Measurements from ENCODE around the gene SLC34A3. TPM values are rescaled to one million over a fixed set of nuclear protein-coding genes. Genes with fewer than 3 reads are reported as not detected.
A peak's percentile ranks its signal among the peaks of the same experiment; 100 is the strongest.
"Not testable (repeated sequence)": the region's sequence is repeated elsewhere in the genome, so short reads cannot be mapped to it uniquely, and the experiment has no call there.

Gene SLC34A3
- total RNA-seq, 1 experiment from 2014 or later: 0.13 TPM

- Mint-ChIP-seq H3K27me3 (ENCODE audit: low read depth) (no peaks in the 10 kb centered on the region; the same call in 1 of the 2 replicates), H3K4me1 (peaks cover 36% of the 10 kb centered on the region), H3K9me3 (no peaks in the 10 kb centered on the region), H3K27ac (peak overlapping the region; percentile 74), H3K36me3 (peaks cover 20% of the 10 kb centered on the region), H3K4me3 (peak overlapping the region; percentile 81)
- TF ChIP-seq ATF6 (CRISPR knock-in tag; IDR thresholded peaks at IDR 0.05) (no peak), ZNF281 (CRISPR knock-in tag; IDR thresholded peaks at IDR 0.05) (no peak), HMGA2 (CRISPR knock-in tag; IDR thresholded peaks at IDR 0.05) (no peak), ZNF416 (CRISPR knock-in tag; IDR thresholded peaks at IDR 0.05) (no peak), ZNF232 (CRISPR knock-in tag; IDR thresholded peaks at IDR 0.05) (no peak), ESRRA (CRISPR knock-in tag; IDR thresholded peaks at IDR 0.05; ENCODE audit: borderline replicate concordance) (no peak), SP1 (CRISPR knock-in tag; conservative IDR thresholded peaks at IDR 0.05) (no peak), GABPB1 (CRISPR knock-in tag; IDR thresholded peaks at IDR 0.05) (no peak), MYBL2 (CRISPR knock-in tag; IDR thresholded peaks at IDR 0.05) (no peak), ETV6 (CRISPR knock-in tag; IDR thresholded peaks at IDR 0.05) (no peak)
- TF ChIP-seq, protein P1, sequence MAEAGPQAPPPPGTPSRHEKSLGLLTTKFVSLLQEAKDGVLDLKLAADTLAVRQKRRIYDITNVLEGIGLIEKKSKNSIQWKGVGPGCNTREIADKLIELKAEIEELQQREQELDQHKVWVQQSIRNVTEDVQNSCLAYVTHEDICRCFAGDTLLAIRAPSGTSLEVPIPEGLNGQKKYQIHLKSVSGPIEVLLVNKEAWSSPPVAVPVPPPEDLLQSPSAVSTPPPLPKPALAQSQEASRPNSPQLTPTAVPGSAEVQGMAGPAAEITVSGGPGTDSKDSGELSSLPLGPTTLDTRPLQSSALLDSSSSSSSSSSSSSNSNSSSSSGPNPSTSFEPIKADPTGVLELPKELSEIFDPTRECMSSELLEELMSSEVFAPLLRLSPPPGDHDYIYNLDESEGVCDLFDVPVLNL (CRISPR knock-in tag; IDR thresholded peaks at IDR 0.05; ENCODE audit: borderline replicate concordance, low read depth): no peak
- CTCF ChIA-PET: no interaction called here
- DNase-seq (ENCODE audit: low spot score) (no peak), ATAC-seq (no peak)
- POLR2A ChIA-PET: interaction anchor here (1.0 to 1.2 kb wide), 3 partner anchors 12 to 156 kb away, joined by 3 read pairs; partner anchors contain the start of gene MAN1B1
Measured at GRCh38 chr9:137242269-137243203, 11.8 kb downstream of the SLC34A3 start.

- not testable (repeated sequence) for H3K27me3 Mint-ChIP-seq (ENCODE audit: low read depth); ATAC-seq; H3K9me3 Mint-ChIP-seq; DNase-seq (ENCODE audit: low spot score); H3K27ac Mint-ChIP-seq
- H3K4me3 Mint-ChIP-seq: peak overlapping the region; percentile 81
- ChIA-PET CTCF (interaction anchor here (2.1 kb wide), 1 partner anchor 8 kb away, joined by 7 read pairs; no protein-coding TSS in a partner anchor), POLR2A (interaction anchor here (1.2 kb wide), 1 partner anchor 11 kb away, joined by 3 read pairs; no protein-coding TSS in a partner anchor)
- peaks cover 35% of the 10 kb centered on the region for H3K4me1 Mint-ChIP-seq
- H3K36me3 Mint-ChIP-seq: peaks cover 20% of the 10 kb centered on the region
Measured at GRCh38 chr9:137243266-137243625, 12.5 kb downstream of the SLC34A3 start.

- DNase-seq (ENCODE audit: low spot score) (no peak), ATAC-seq (no peak)
- Mint-ChIP-seq H3K4me3 (peak overlapping the region; percentile 81), H3K27ac (peak overlapping the region; percentile 70), H3K4me1 (peaks cover 31% of the 10 kb centered on the region), H3K9me3 (no peaks in the 10 kb centered on the region), H3K27me3 (ENCODE audit: low read depth) (peaks cover 4% of the 10 kb centered on the region), H3K36me3 (peaks cover 20% of the 10 kb centered on the region)
- ChIA-PET CTCF (interaction anchor here (0.6 to 2.3 kb wide), 15 partner anchors 9 to 214 kb away, joined by 3 to 12 read pairs (median 4); partner anchors contain the start of genes NELFB, RNF224, SAPCD2 and TOR4A), POLR2A (interaction anchor here (0.5 to 2.1 kb wide), 3 partner anchors 10 to 43 kb away, joined by 3 to 9 read pairs (median 4); no protein-coding TSS in a partner anchor)
- TF ChIP-seq PRRX2 (CRISPR knock-in tag; IDR thresholded peaks at IDR 0.05) (no peak), CDX4 (CRISPR knock-in tag; IDR thresholded peaks at IDR 0.05; ENCODE audit: borderline replicate concordance) (no peak), IRF1 (CRISPR knock-in tag; IDR thresholded peaks at IDR 0.05) (peak; percentile 40; the same call in 1 of the 2 replicates), OVOL2 (CRISPR knock-in tag; IDR thresholded peaks at IDR 0.05; ENCODE audit: borderline replicate concordance) (no peak)
- TF ChIP-seq, protein P2, sequence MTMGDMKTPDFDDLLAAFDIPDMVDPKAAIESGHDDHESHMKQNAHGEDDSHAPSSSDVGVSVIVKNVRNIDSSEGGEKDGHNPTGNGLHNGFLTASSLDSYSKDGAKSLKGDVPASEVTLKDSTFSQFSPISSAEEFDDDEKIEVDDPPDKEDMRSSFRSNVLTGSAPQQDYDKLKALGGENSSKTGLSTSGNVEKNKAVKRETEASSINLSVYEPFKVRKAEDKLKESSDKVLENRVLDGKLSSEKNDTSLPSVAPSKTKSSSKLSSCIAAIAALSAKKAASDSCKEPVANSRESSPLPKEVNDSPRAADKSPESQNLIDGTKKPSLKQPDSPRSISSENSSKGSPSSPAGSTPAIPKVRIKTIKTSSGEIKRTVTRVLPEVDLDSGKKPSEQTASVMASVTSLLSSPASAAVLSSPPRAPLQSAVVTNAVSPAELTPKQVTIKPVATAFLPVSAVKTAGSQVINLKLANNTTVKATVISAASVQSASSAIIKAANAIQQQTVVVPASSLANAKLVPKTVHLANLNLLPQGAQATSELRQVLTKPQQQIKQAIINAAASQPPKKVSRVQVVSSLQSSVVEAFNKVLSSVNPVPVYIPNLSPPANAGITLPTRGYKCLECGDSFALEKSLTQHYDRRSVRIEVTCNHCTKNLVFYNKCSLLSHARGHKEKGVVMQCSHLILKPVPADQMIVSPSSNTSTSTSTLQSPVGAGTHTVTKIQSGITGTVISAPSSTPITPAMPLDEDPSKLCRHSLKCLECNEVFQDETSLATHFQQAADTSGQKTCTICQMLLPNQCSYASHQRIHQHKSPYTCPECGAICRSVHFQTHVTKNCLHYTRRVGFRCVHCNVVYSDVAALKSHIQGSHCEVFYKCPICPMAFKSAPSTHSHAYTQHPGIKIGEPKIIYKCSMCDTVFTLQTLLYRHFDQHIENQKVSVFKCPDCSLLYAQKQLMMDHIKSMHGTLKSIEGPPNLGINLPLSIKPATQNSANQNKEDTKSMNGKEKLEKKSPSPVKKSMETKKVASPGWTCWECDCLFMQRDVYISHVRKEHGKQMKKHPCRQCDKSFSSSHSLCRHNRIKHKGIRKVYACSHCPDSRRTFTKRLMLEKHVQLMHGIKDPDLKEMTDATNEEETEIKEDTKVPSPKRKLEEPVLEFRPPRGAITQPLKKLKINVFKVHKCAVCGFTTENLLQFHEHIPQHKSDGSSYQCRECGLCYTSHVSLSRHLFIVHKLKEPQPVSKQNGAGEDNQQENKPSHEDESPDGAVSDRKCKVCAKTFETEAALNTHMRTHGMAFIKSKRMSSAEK (CRISPR knock-in tag; IDR thresholded peaks at IDR 0.05; ENCODE audit: borderline replicate concordance): no peak
Measured at GRCh38 chr9:137243626-137244485, 13.2 kb downstream of the SLC34A3 start.

All from WTC11 (cell line).